H1 (cell line): ENCODE results near the gene TK1. TPM values are rescaled to one million over a fixed set of nuclear protein-coding genes. Genes with fewer than 3 reads are reported as not detected.

Experiments used
- BCL11A ChIP-seq, 2 experiments: IDR thresholded peaks; one replicate each; pipeline ENCODE4 v1.6.1; 2011; ENCODE audit warnings: low read depth in 2 of 2, low read length in 2 of 2, mild to moderate bottlenecking in 2 of 2
- SP4 ChIP-seq: IDR thresholded peaks from 2 replicates; pipeline ENCODE4 v1.6.1; 2012; ENCODE audit warnings: low read length, inconsistent platforms
- YY1 ChIP-seq: IDR thresholded peaks from 2 replicates; pipeline ENCODE4 v1.6.1; 2011; ENCODE audit warnings: low read depth, mild to moderate bottlenecking, low read length
- polyA plus RNA-seq, 7 experiments: library from polyadenylated mRNA; depleted of rRNA in 3 of 7; stranded (reverse) in 5 of 7; unstranded in 2 of 7; fragments of >200 nt in 5 of 7; fragments of 200-250 nt in 2 of 7; gene quantifications; 1 replicate in 5 of 7; 2 replicates in 1 of 7; 4 replicates in 1 of 7; pipeline versions ENCODE4 v1.2.1 to v1.2.3, GENCODE V29; 2011 to 2013; ENCODE audit warnings: missing spikeins in 2 of 7, mixed read lengths in 2 of 7
- total RNA-seq: library from RNA; stranded (reverse); fragmentation: NEBNext Ultra II Directional; extraction: Animal tissue kit (Norgen Biotek cat#: 25700); gene quantifications from 2 replicates; pipeline ENCODE4 v1.2.1, GENCODE V29; 2021
- TF ChIP-seq, protein P1 (sequence below): fragments of 300-600 bp; sonication (generic); IDR thresholded peaks from 2 replicates; pipeline ENCODE4 v1.7.1; 2012; ENCODE audit warnings: low read length, moderate library complexity, mild to moderate bottlenecking, inconsistent platforms; ENCODE audit not compliant: insufficient replicate concordance

TK1 gene
- total and polyA plus RNA-seq, 2 of the 8 experiments (the other 6 are each of a cell fraction or from before 2014, with no cell fraction given) = 66.9 to 147 TPM

DNA sequence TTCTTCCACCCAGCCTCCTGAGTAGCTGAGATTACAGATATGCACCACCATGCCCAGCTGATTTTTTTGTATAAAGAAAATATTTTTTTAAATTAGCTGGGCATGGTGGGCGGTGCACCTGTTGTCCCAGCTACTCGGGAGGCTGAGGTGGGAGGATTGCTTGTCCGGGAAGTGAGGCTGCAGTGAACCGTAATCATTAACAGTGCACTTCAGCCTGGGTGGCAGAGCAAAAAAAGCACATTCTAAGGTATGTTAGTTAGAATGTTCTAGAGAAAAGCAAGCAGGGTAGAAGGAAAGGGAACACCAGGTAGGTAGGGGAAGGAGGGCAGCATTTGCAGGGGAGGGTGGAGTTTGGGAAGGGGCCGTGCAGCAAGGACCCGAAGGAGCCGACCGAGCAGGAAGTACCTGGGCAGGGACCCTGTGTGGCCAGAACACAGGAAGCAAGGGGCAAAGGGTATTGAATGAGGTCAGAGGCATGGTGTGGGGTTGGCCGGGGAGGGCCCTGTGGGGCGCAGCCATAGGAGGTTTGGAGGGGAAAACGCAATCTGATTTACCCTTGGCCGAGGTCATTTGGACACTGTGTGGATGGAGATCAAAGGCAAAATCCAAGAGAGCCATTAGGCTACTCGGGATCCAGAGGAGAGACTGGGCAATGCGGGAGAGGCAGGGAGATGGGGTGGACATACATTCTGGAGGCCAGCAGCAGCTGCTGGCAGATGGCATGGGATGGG, 38.4 kb downstream of the TK1 start (continued):
- TF ChIP-seq, protein P1, sequence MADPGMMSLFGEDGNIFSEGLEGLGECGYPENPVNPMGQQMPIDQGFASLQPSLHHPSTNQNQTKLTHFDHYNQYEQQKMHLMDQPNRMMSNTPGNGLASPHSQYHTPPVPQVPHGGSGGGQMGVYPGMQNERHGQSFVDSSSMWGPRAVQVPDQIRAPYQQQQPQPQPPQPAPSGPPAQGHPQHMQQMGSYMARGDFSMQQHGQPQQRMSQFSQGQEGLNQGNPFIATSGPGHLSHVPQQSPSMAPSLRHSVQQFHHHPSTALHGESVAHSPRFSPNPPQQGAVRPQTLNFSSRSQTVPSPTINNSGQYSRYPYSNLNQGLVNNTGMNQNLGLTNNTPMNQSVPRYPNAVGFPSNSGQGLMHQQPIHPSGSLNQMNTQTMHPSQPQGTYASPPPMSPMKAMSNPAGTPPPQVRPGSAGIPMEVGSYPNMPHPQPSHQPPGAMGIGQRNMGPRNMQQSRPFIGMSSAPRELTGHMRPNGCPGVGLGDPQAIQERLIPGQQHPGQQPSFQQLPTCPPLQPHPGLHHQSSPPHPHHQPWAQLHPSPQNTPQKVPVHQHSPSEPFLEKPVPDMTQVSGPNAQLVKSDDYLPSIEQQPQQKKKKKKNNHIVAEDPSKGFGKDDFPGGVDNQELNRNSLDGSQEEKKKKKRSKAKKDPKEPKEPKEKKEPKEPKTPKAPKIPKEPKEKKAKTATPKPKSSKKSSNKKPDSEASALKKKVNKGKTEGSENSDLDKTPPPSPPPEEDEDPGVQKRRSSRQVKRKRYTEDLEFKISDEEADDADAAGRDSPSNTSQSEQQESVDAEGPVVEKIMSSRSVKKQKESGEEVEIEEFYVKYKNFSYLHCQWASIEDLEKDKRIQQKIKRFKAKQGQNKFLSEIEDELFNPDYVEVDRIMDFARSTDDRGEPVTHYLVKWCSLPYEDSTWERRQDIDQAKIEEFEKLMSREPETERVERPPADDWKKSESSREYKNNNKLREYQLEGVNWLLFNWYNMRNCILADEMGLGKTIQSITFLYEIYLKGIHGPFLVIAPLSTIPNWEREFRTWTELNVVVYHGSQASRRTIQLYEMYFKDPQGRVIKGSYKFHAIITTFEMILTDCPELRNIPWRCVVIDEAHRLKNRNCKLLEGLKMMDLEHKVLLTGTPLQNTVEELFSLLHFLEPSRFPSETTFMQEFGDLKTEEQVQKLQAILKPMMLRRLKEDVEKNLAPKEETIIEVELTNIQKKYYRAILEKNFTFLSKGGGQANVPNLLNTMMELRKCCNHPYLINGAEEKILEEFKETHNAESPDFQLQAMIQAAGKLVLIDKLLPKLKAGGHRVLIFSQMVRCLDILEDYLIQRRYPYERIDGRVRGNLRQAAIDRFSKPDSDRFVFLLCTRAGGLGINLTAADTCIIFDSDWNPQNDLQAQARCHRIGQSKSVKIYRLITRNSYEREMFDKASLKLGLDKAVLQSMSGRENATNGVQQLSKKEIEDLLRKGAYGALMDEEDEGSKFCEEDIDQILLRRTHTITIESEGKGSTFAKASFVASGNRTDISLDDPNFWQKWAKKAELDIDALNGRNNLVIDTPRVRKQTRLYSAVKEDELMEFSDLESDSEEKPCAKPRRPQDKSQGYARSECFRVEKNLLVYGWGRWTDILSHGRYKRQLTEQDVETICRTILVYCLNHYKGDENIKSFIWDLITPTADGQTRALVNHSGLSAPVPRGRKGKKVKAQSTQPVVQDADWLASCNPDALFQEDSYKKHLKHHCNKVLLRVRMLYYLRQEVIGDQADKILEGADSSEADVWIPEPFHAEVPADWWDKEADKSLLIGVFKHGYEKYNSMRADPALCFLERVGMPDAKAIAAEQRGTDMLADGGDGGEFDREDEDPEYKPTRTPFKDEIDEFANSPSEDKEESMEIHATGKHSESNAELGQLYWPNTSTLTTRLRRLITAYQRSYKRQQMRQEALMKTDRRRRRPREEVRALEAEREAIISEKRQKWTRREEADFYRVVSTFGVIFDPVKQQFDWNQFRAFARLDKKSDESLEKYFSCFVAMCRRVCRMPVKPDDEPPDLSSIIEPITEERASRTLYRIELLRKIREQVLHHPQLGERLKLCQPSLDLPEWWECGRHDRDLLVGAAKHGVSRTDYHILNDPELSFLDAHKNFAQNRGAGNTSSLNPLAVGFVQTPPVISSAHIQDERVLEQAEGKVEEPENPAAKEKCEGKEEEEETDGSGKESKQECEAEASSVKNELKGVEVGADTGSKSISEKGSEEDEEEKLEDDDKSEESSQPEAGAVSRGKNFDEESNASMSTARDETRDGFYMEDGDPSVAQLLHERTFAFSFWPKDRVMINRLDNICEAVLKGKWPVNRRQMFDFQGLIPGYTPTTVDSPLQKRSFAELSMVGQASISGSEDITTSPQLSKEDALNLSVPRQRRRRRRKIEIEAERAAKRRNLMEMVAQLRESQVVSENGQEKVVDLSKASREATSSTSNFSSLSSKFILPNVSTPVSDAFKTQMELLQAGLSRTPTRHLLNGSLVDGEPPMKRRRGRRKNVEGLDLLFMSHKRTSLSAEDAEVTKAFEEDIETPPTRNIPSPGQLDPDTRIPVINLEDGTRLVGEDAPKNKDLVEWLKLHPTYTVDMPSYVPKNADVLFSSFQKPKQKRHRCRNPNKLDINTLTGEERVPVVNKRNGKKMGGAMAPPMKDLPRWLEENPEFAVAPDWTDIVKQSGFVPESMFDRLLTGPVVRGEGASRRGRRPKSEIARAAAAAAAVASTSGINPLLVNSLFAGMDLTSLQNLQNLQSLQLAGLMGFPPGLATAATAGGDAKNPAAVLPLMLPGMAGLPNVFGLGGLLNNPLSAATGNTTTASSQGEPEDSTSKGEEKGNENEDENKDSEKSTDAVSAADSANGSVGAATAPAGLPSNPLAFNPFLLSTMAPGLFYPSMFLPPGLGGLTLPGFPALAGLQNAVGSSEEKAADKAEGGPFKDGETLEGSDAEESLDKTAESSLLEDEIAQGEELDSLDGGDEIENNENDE = no peak
- TF ChIP-seq SP4 (no peak), YY1 (no peak), BCL11A (IDR thresholded peaks at IDR 0.05; ENCODE audit: low read depth in 2 of 2, low read length in 2 of 2) (no peak)
